ENCODE measurements around the gene FAF1.

FAF1 gene

GRCh38 chr1:50422946-50423669, 537.0 kb downstream of the FAF1 start, which contains the start of gene DMRTA2:
TSS of gene DMRTA2 (minus strand) at chr1:50423443. CDS start at chr1:50421536, 1,907 bp downstream.
- Histone ChIP-seq H3K9me3 (ENCODE audit: control insufficient read depth, insufficient read depth, low read length) (no peaks in the 10 kb centered on the region), H3K9ac (ENCODE audit: low read depth, low read length) (no peak within 1 kb of the TSS), H3K36me3 (ENCODE audit: control insufficient read depth, insufficient read depth, low read length) (no peaks in the 10 kb centered on the region), H3K27me3 (ENCODE audit: control insufficient read depth, insufficient read depth, low read length) (peaks cover 100% of the 10 kb centered on the region), H3K4me1 (ENCODE audit: control insufficient read depth, insufficient read depth, low read length) (peaks cover 36% of the 10 kb centered on the region), H3K27ac (ENCODE audit: low read depth, low read length) (no peak within 1 kb of the TSS), H3K4me3 (ENCODE audit: low read depth, low read length) (peak within 1 kb of the TSS; percentile 47)

GRCh38 chr1:50422675-50422945, 537.5 kb downstream of the FAF1 start:
- Histone ChIP-seq H3K4me1 (ENCODE audit: control insufficient read depth, insufficient read depth, low read length) (peaks cover 31% of the 10 kb centered on the region), H3K9me3 (ENCODE audit: control insufficient read depth, insufficient read depth, low read length) (no peaks in the 10 kb centered on the region), H3K9ac (ENCODE audit: low read depth, low read length) (no peak overlapping the region), H3K4me3 (ENCODE audit: low read depth, low read length) (peak overlapping the region; percentile 47), H3K36me3 (ENCODE audit: control insufficient read depth, insufficient read depth, low read length) (no peaks in the 10 kb centered on the region), H3K27me3 (ENCODE audit: control insufficient read depth, insufficient read depth, low read length) (peaks cover 100% of the 10 kb centered on the region), H3K27ac (ENCODE audit: low read depth, low read length) (no peak overlapping the region)

- H3K27me3 ChIP-seq (ENCODE audit: control insufficient read depth, insufficient read depth, low read length) = peaks cover 100% of the 10 kb centered on the region
- no peak overlapping the region for H3K9ac ChIP-seq (ENCODE audit: low read depth, low read length)
- H3K9me3 ChIP-seq (ENCODE audit: control insufficient read depth, insufficient read depth, low read length) = no peaks in the 10 kb centered on the region
- no peaks in the 10 kb centered on the region for H3K36me3 ChIP-seq (ENCODE audit: control insufficient read depth, insufficient read depth, low read length)
- H3K4me3 ChIP-seq (ENCODE audit: low read depth, low read length) = peak overlapping the region; percentile 53
- no peak overlapping the region for H3K27ac ChIP-seq (ENCODE audit: low read depth, low read length)
- H3K4me1 ChIP-seq (ENCODE audit: control insufficient read depth, insufficient read depth, low read length) = peaks cover 31% of the 10 kb centered on the region
Measured at GRCh38 chr1:50421768-50422674, 538.0 kb downstream of the FAF1 start.

GRCh38 chr1:50421366-50421748, 538.7 kb downstream of the FAF1 start:
- H3K9ac ChIP-seq (ENCODE audit: low read depth, low read length) = no peak overlapping the region
- H3K4me1 ChIP-seq (ENCODE audit: control insufficient read depth, insufficient read depth, low read length) = peaks cover 31% of the 10 kb centered on the region
- H3K36me3 ChIP-seq (ENCODE audit: control insufficient read depth, insufficient read depth, low read length) = no peaks in the 10 kb centered on the region
- H3K9me3 ChIP-seq (ENCODE audit: control insufficient read depth, insufficient read depth, low read length) = no peaks in the 10 kb centered on the region
- peak overlapping the region; percentile 53; the same call in 1 of the 2 replicates for H3K4me3 ChIP-seq (ENCODE audit: low read depth, low read length)
- H3K27ac ChIP-seq (ENCODE audit: low read depth, low read length) = no peak overlapping the region
- H3K27me3 ChIP-seq (ENCODE audit: control insufficient read depth, insufficient read depth, low read length) = peaks cover 100% of the 10 kb centered on the region

- H3K36me3 ChIP-seq (ENCODE audit: control insufficient read depth, insufficient read depth, low read length) = no peaks in the 10 kb centered on the region
- peaks cover 100% of the 10 kb centered on the region for H3K27me3 ChIP-seq (ENCODE audit: control insufficient read depth, insufficient read depth, low read length)
- no peaks in the 10 kb centered on the region for H3K9me3 ChIP-seq (ENCODE audit: control insufficient read depth, insufficient read depth, low read length)
- no peak overlapping the region for H3K27ac ChIP-seq (ENCODE audit: low read depth, low read length)
- H3K4me1 ChIP-seq (ENCODE audit: control insufficient read depth, insufficient read depth, low read length) = peaks cover 34% of the 10 kb centered on the region
- H3K9ac ChIP-seq (ENCODE audit: low read depth, low read length) = no peak overlapping the region
- H3K4me3 ChIP-seq (ENCODE audit: low read depth, low read length) = peak overlapping the region; percentile 53; the same call in 1 of the 2 replicates
Measured at GRCh38 chr1:50420689-50421365, 539.2 kb downstream of the FAF1 start.

- H3K27me3 ChIP-seq (ENCODE audit: control insufficient read depth, insufficient read depth, low read length) = peaks cover 100% of the 10 kb centered on the region
- H3K9me3 ChIP-seq (ENCODE audit: control insufficient read depth, insufficient read depth, low read length) = no peaks in the 10 kb centered on the region
- no peaks in the 10 kb centered on the region for H3K36me3 ChIP-seq (ENCODE audit: control insufficient read depth, insufficient read depth, low read length)
- no peak overlapping the region for H3K4me3 ChIP-seq (ENCODE audit: low read depth, low read length)
- H3K4me1 ChIP-seq (ENCODE audit: control insufficient read depth, insufficient read depth, low read length) = peaks cover 32% of the 10 kb centered on the region
- H3K27ac ChIP-seq (ENCODE audit: low read depth, low read length) = no peak overlapping the region
- no peak overlapping the region for H3K9ac ChIP-seq (ENCODE audit: low read depth, low read length)
Measured at GRCh38 chr1:50419907-50420677, 540.0 kb downstream of the FAF1 start.

- H3K9ac ChIP-seq (ENCODE audit: low read depth, low read length) = no peak overlapping the region
- no peaks in the 10 kb centered on the region for H3K36me3 ChIP-seq (ENCODE audit: control insufficient read depth, insufficient read depth, low read length)
- H3K4me3 ChIP-seq (ENCODE audit: low read depth, low read length) = no peak overlapping the region; the same call in 1 of the 2 replicates
- peaks cover 32% of the 10 kb centered on the region for H3K4me1 ChIP-seq (ENCODE audit: control insufficient read depth, insufficient read depth, low read length)
- H3K27ac ChIP-seq (ENCODE audit: low read depth, low read length) = no peak overlapping the region
- H3K27me3 ChIP-seq (ENCODE audit: control insufficient read depth, insufficient read depth, low read length) = peaks cover 100% of the 10 kb centered on the region
- H3K9me3 ChIP-seq (ENCODE audit: control insufficient read depth, insufficient read depth, low read length) = no peaks in the 10 kb centered on the region
Measured at GRCh38 chr1:50419192-50419906, 540.7 kb downstream of the FAF1 start.

GRCh38 chr1:50418600-50419109, 541.4 kb downstream of the FAF1 start:
- no peak overlapping the region for H3K27ac ChIP-seq (ENCODE audit: low read depth, low read length)
- H3K4me1 ChIP-seq (ENCODE audit: control insufficient read depth, insufficient read depth, low read length) = peaks cover 32% of the 10 kb centered on the region
- peaks cover 100% of the 10 kb centered on the region for H3K27me3 ChIP-seq (ENCODE audit: control insufficient read depth, insufficient read depth, low read length)
- H3K9ac ChIP-seq (ENCODE audit: low read depth, low read length) = no peak overlapping the region
- H3K36me3 ChIP-seq (ENCODE audit: control insufficient read depth, insufficient read depth, low read length) = no peaks in the 10 kb centered on the region
- peak overlapping the region; percentile 43 for H3K4me3 ChIP-seq (ENCODE audit: low read depth, low read length)
- H3K9me3 ChIP-seq (ENCODE audit: control insufficient read depth, insufficient read depth, low read length) = no peaks in the 10 kb centered on the region

GRCh38 chr1:50417946-50418599, 542.0 kb downstream of the FAF1 start:
- Histone ChIP-seq H3K36me3 (ENCODE audit: control insufficient read depth, insufficient read depth, low read length) (no peaks in the 10 kb centered on the region), H3K4me1 (ENCODE audit: control insufficient read depth, insufficient read depth, low read length) (peaks cover 32% of the 10 kb centered on the region), H3K27me3 (ENCODE audit: control insufficient read depth, insufficient read depth, low read length) (peaks cover 100% of the 10 kb centered on the region), H3K9ac (ENCODE audit: low read depth, low read length) (no peak overlapping the region), H3K27ac (ENCODE audit: low read depth, low read length) (no peak overlapping the region), H3K4me3 (ENCODE audit: low read depth, low read length) (0 out of 2 replicates have a peak overlapping the region, but pooled peaks have one; percentile 43), H3K9me3 (ENCODE audit: control insufficient read depth, insufficient read depth, low read length) (no peaks in the 10 kb centered on the region)
